Ovary (tissue), 9 donors: ENCODE data around the gene PAK4. TPM values are rescaled to one million over a fixed set of nuclear protein-coding genes. Genes with fewer than 3 reads are reported as not detected.

Experiments
- DNase-seq, 5 donors: peaks; one replicate each; pipeline ENCODE4 v3.0.0-alpha.2; 2019 to 2020
- H3K27ac ChIP-seq, 2 donors: fragments of 200-600 bp; one replicate each; pipeline versions ENCODE4 v1.5.1 to v1.8.0; 2019 to 2022
- H3K27me3 ChIP-seq: fragments of 200-600 bp; one replicate; pipeline ENCODE4 v1.8.0; 2022
- H3K36me3 ChIP-seq: fragments of 200-600 bp; sonication (generic); one replicate; pipeline ENCODE4 v1.5.1; 2019
- H3K4me1 ChIP-seq: one replicate; pipeline ENCODE4 v1.8.1; 2013; ENCODE audit warnings: mild to moderate bottlenecking, moderate library complexity; ENCODE audit not compliant: insufficient read depth
- H3K4me3 ChIP-seq: fragments of 200-600 bp; sonication (generic); one replicate; pipeline ENCODE4 v1.5.1; 2017
- H3K9me3 ChIP-seq, 2 donors: fragments of 200-600 bp in 1 of 2; sonication (generic) in 1 of 2; one replicate each; pipeline versions ENCODE4 v1.5.1 to v1.8.1; 2013 to 2019; ENCODE audit warnings: mild to moderate bottlenecking in 1 of 2, moderate library complexity in 1 of 2
- CTCF ChIP-seq, 3 donors: fragments of 450-650 bp in 2 of 3; fragments of 200-600 bp in 1 of 3; IDR thresholded peaks; one replicate each; pipeline versions ENCODE4 v1.5.1 to v1.8.0; 2016 to 2022; ENCODE audit warnings: antibody characterized with exemption in 3 of 3, mild to moderate bottlenecking in 1 of 3
- EP300 ChIP-seq: sonication (generic); formaldehyde crosslinking; IDR thresholded peaks from one replicate; pipeline ENCODE4 v1.6.1; 2017; ENCODE audit warnings: antibody characterized with exemption
- POLR2A ChIP-seq: fragments of 450-650 bp; IDR thresholded peaks from one replicate; pipeline ENCODE4 v1.6.1; 2017; ENCODE audit warnings: antibody characterized with exemption, mild to moderate bottlenecking, moderate library complexity
- WGBS, 3 donors: extraction: QIAGEN DNeasy Blood & Tissue Kit in 1 of 3; methylation state at CpG; one replicate each; pipeline versions ENCODE4 v1.1.5 to v1.1.7; 2013 to 2017; 5-methylcytosine and 5-hydroxymethylcytosine counted together
- intact Hi-C, 4 donors: fragments of 100-400 bp; cut with DNase I; formaldehyde crosslinking; loops; one replicate each; pipeline versions ENCODE4 v1.11.0 to v1.15.1; 2022 to 2023
- polyA plus RNA-seq, 2 donors: library from polyadenylated mRNA; stranded (reverse); fragments of 200-250 nt in 1 of 2; fragments of 350-450 nt in 1 of 2; fragmentation: Illumina TruSeq in 1 of 2; extraction: RNeasy Lipid Tissue Mini Kit (QIAGEN cat#74804) in 1 of 2; gene quantifications; one replicate each; pipeline ENCODE4 v1.2.3, GENCODE V29; 2013 to 2014
- total RNA-seq, 7 donors: library from RNA; depleted of rRNA in 2 of 7; stranded (reverse); fragments of >200 nt in 2 of 7; fragmentation: NEBNext Ultra II Directional in 3 of 7; extraction: Animal tissue kit (Norgen Biotek cat#: 25700) in 3 of 7; gene quantifications; one replicate each; pipeline versions ENCODE4 v1.1.0 to v1.2.4, GENCODE V29; 2016 to 2023
- donor health status: DM: no; HTN: no; CAD: no; lungs with moderate emphysema.
- donor health status: DM: no; HTN: no; CAD: no.
- donor health status: Bipolar disorder and iron deficiency.
- donor health status: DM: yes; HTN: yes; CAD: no.
- donor health status: DM: no; HTN: no; CAD: no.
- donor health status: DM: yes; HTN: yes; CAD: no.

The PAK4 gene
- total and polyA plus RNA-seq, 9 donors: 10.4 to 62.2 (median 35.4) TPM

DNA sequence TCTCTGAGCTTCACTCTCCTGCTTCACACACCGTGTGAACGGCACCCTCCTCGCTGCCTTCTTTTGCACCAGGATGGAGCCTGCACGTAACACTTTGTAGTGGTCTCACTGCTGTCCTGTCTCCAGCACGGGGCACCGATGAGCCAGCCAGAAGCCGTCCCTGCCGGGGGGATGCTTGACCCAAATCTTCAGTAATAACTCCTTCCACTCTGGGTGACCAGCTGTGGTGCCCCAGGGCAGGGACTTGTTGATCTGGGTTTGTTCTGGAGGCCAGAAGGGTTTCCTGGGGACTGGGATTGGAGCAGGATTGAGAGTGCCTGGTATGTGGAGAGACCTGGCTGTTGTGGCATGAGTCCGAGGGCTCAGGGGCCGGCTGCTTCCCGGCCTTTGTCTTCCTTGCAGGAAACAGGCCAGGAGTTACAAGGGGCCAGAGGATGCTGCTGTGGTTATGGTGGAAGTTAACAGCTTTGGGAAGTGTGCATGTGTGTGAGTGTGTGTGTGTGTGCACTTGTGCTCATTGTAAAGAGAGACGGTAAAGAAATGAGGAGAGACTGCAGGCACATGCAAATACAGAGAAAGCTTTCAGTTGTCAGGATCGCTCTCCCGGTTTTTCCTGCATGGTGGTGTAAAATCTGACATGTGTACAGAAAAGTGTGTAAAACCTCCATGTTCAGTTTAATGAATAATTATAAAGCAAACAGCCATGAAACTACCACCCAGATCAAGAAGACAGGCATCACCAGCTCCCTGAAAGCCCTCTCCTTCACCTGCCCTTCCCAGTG is 18.9 kb downstream of the PAK4 start:
- Histone ChIP-seq H3K27me3 (no peaks in the 10 kb centered on the region), H3K27ac (peak overlapping the region; percentile 67 to 75), H3K36me3 (no peaks in the 10 kb centered on the region), H3K4me1 (peaks cover 19% of the 10 kb centered on the region), H3K9me3 (no peaks in the 10 kb centered on the region), H3K4me3 (no peak overlapping the region)
- intact Hi-C loops: no loop called here
- WGBS, 3 donors: 35 to 39% (median 39%) methylated on average over 9 to 14 of the region's 14 CpGs
- peak in 1 of 5 donors; percentile 26 for DNase-seq
- TF ChIP-seq EP300 (no peak), CTCF (IDR thresholded peaks at IDR 0.05) (no peak)

- 24 to 44% (median 34%) methylated on average over 20 to 26 of the region's 26 CpGs for WGBS, 3 donors
- TF ChIP-seq POLR2A: no peak
- no peak for TF ChIP-seq EP300
- TF ChIP-seq CTCF (IDR thresholded peaks at IDR 0.05): no peak
- Histone ChIP-seq H3K27ac (peak overlapping the region; percentile 67 to 75), H3K4me3 (no peak overlapping the region), H3K27me3 (no peaks in the 10 kb centered on the region), H3K4me1 (peaks cover 11% of the 10 kb centered on the region), H3K36me3 (no peaks in the 10 kb centered on the region), H3K9me3 (no peaks in the 10 kb centered on the region)
- DNase-seq: peak in 3 of 5 donors; percentile 42 to 74 (median 64)
- intact Hi-C loops: no loop called here
These were observed 19.8 kb downstream of the PAK4 start for GRCh38 chr19:39145180-39145953.

GRCh38 chr19:39146091-39146490 is 20.5 kb downstream of the PAK4 start:
- Histone ChIP-seq H3K4me1 (peaks cover 8% of the 10 kb centered on the region), H3K27ac (peak overlapping the region in 1 of 2 donors; percentile 75), H3K4me3 (no peak overlapping the region), H3K9me3 (no peaks in the 10 kb centered on the region), H3K36me3 (no peaks in the 10 kb centered on the region), H3K27me3 (no peaks in the 10 kb centered on the region)
- DNase-seq: no peak
- no peak for TF ChIP-seq POLR2A
- TF ChIP-seq CTCF (IDR thresholded peaks at IDR 0.05): no peak
- no peak for TF ChIP-seq EP300
- 95 to 100% (median 100%) methylated on average over 1 of the region's 1 CpG for WGBS, 3 donors
- intact Hi-C loops: no loop called here

GRCh38 chr19:39146686-39147450 is 21.3 kb downstream of the PAK4 start:
- DNase-seq: no peak
- intact Hi-C loops: no loop called here
- H3K4me3 ChIP-seq: no peak overlapping the region
- 86 to 89% (median 87%) methylated on average over 7 of the region's 7 CpGs for WGBS, 3 donors
- peaks cover 8% of the 10 kb centered on the region for H3K4me1 ChIP-seq
- H3K36me3 ChIP-seq: no peaks in the 10 kb centered on the region
- no peak overlapping the region for H3K27ac ChIP-seq
- H3K9me3 ChIP-seq: no peaks in the 10 kb centered on the region
- no peaks in the 10 kb centered on the region for H3K27me3 ChIP-seq
- TF ChIP-seq EP300 (no peak), CTCF (IDR thresholded peaks at IDR 0.05) (no peak), POLR2A (no peak)
